Epithelial cell of proximal tubule (primary cell): ENCODE measurements around the gene ZNF415. TPM values are rescaled to one million over a fixed set of nuclear protein-coding genes. Genes with fewer than 3 reads are reported as not detected.
"Not testable (repeated sequence)": the region's sequence is repeated elsewhere in the genome, so short reads cannot be mapped to it uniquely, and the experiment has no call there.

Experiments used
- DNase-seq: peaks from one replicate; pipeline ENCODE4 v3.0.0-alpha.2; 2011; ENCODE audit warnings: low read depth
- H3K4me3 ChIP-seq: 2 replicates; pipeline ENCODE4 v1.5.1; 2011; ENCODE audit warnings: low read depth, mild to moderate bottlenecking, low read length
- CTCF ChIP-seq: conservative IDR thresholded peaks from 2 replicates; pipeline ENCODE4 v1.5.1; 2012; ENCODE audit warnings: low read depth, mild to moderate bottlenecking, low read length
- total RNA-seq: library from RNA; depleted of rRNA; stranded (reverse); fragments of >200 nt; gene quantifications from 2 replicates; pipeline ENCODE4 v1.2.3, GENCODE V29; 2015

Gene ZNF415
- total RNA-seq, 1 donor from 2014 or later = 3.1 TPM

GRCh38 chr19:53102756-53103233, 29.9 kb downstream of the ZNF415 start:
- peak; percentile 1 for DNase-seq
- H3K4me3 ChIP-seq = peak overlapping the region; percentile 99
- no peak for TF ChIP-seq CTCF

GRCh38 chr19:53102206-53102755, 30.4 kb downstream of the ZNF415 start:
- no peak for TF ChIP-seq CTCF
- DNase-seq = peak; percentile 1
- peak overlapping the region; percentile 99 for H3K4me3 ChIP-seq

- no peak for TF ChIP-seq CTCF
- no peak for DNase-seq
- H3K4me3 ChIP-seq = peak overlapping the region; percentile 99
These were observed 31.2 kb downstream of the ZNF415 start for GRCh38 chr19:53101518-53101917.

- not testable (repeated sequence) for H3K4me3 ChIP-seq, DNase-seq
These were observed 34.1 kb downstream of the ZNF415 start for GRCh38 chr19:53098570-53098969.

GRCh38 chr19:53096982-53097690, 35.6 kb downstream of the ZNF415 start:
- not testable (repeated sequence) for DNase-seq, H3K4me3 ChIP-seq

GRCh38 chr19:53096579-53096978, 36.1 kb downstream of the ZNF415 start:
- not testable (repeated sequence) for H3K4me3 ChIP-seq, DNase-seq

GRCh38 chr19:53094754-53095575, 37.7 kb downstream of the ZNF415 start:
- no peak for TF ChIP-seq CTCF
- DNase-seq = no peak
- H3K4me3 ChIP-seq = no peak overlapping the region

- TF ChIP-seq CTCF = no peak
- H3K4me3 ChIP-seq = no peak overlapping the region
- DNase-seq = no peak
These were observed 40.0 kb downstream of the ZNF415 start for GRCh38 chr19:53092723-53093122.
